ENCODE measurements around the gene SYNCRIP.
"Not testable (repeated sequence)": the region's sequence is repeated elsewhere in the genome, so short reads cannot be mapped to it uniquely, and the experiment has no call there.

Gene SYNCRIP

GRCh38 chr6:85600713-85601313 is 41.9 kb downstream of the SYNCRIP start:
- Histone ChIP-seq H3K9me3 (ENCODE audit: control insufficient read depth, low read length) (no peaks in the 10 kb centered on the region), H3K27ac (ENCODE audit: insufficient read depth, low read length, poor library complexity, severe bottlenecking) (no peak overlapping the region), H3K27me3 (replicated peaks; ENCODE audit: control insufficient read depth, insufficient read depth, low read length, poor library complexity, severe bottlenecking) (no peaks in the 10 kb centered on the region), H3K4me1 (ENCODE audit: control insufficient read depth, insufficient read depth, low read length, poor library complexity, severe bottlenecking) (no peaks in the 10 kb centered on the region), H3K36me3 (ENCODE audit: control insufficient read depth, insufficient read depth, low read length) (no peaks in the 10 kb centered on the region), H3K4me3 (ENCODE audit: insufficient read depth, low read depth, low read length, poor library complexity, severe bottlenecking) (no peak overlapping the region)
- no peak for DNase-seq

GRCh38 chr6:85594197-85594930 is 48.3 kb downstream of the SYNCRIP start:
- H3K4me1 ChIP-seq (ENCODE audit: control insufficient read depth, insufficient read depth, low read length, poor library complexity, severe bottlenecking): no peaks in the 10 kb centered on the region
- peak overlapping the region; percentile 89 for H3K27ac ChIP-seq (ENCODE audit: insufficient read depth, low read length, poor library complexity, severe bottlenecking)
- DNase-seq: peak; percentile 31 to 35 (median 32)
- H3K36me3 ChIP-seq (ENCODE audit: control insufficient read depth, insufficient read depth, low read length): no peaks in the 10 kb centered on the region
- H3K4me3 ChIP-seq (ENCODE audit: insufficient read depth, low read depth, low read length, poor library complexity, severe bottlenecking): peak overlapping the region; percentile 97
- no peaks in the 10 kb centered on the region for H3K9me3 ChIP-seq (ENCODE audit: control insufficient read depth, low read length)
- no peaks in the 10 kb centered on the region for H3K27me3 ChIP-seq (replicated peaks; ENCODE audit: control insufficient read depth, insufficient read depth, low read length, poor library complexity, severe bottlenecking)

- DNase-seq: peak; percentile 58 to 72 (median 64)
- no peaks in the 10 kb centered on the region for H3K27me3 ChIP-seq (replicated peaks; ENCODE audit: control insufficient read depth, insufficient read depth, low read length, poor library complexity, severe bottlenecking)
- no peaks in the 10 kb centered on the region for H3K4me1 ChIP-seq (ENCODE audit: control insufficient read depth, insufficient read depth, low read length, poor library complexity, severe bottlenecking)
- no peaks in the 10 kb centered on the region for H3K9me3 ChIP-seq (ENCODE audit: control insufficient read depth, low read length)
- H3K27ac ChIP-seq (ENCODE audit: insufficient read depth, low read length, poor library complexity, severe bottlenecking): peak within 1 kb of the TSS; percentile 89
- no peaks in the 10 kb centered on the region for H3K36me3 ChIP-seq (ENCODE audit: control insufficient read depth, insufficient read depth, low read length)
- H3K4me3 ChIP-seq (ENCODE audit: insufficient read depth, low read depth, low read length, poor library complexity, severe bottlenecking): peak within 1 kb of the TSS; percentile 97
Measured at GRCh38 chr6:85593438-85594196, 49.1 kb downstream of the SYNCRIP start, which contains the start of gene SNX14. SNX14 (minus strand) TSS chr6:85593858; CDS start chr6:85593718, 140 bp downstream.

GRCh38 chr6:85592033-85592432 is 50.7 kb downstream of the SYNCRIP start:
- H3K4me3 ChIP-seq (ENCODE audit: insufficient read depth, low read depth, low read length, poor library complexity, severe bottlenecking): no peak overlapping the region
- H3K27me3 ChIP-seq (replicated peaks; ENCODE audit: control insufficient read depth, insufficient read depth, low read length, poor library complexity, severe bottlenecking): no peaks in the 10 kb centered on the region
- no peaks in the 10 kb centered on the region for H3K36me3 ChIP-seq (ENCODE audit: control insufficient read depth, insufficient read depth, low read length)
- no peak for DNase-seq
- H3K4me1 ChIP-seq (ENCODE audit: control insufficient read depth, insufficient read depth, low read length, poor library complexity, severe bottlenecking): no peaks in the 10 kb centered on the region
- H3K27ac ChIP-seq (ENCODE audit: insufficient read depth, low read length, poor library complexity, severe bottlenecking): no peak overlapping the region
- no peaks in the 10 kb centered on the region for H3K9me3 ChIP-seq (ENCODE audit: control insufficient read depth, low read length)

- no peaks in the 10 kb centered on the region for H3K4me1 ChIP-seq (ENCODE audit: control insufficient read depth, insufficient read depth, low read length, poor library complexity, severe bottlenecking)
- no peaks in the 10 kb centered on the region for H3K9me3 ChIP-seq (ENCODE audit: control insufficient read depth, low read length)
- no peaks in the 10 kb centered on the region for H3K36me3 ChIP-seq (ENCODE audit: control insufficient read depth, insufficient read depth, low read length)
- no peak overlapping the region for H3K4me3 ChIP-seq (ENCODE audit: insufficient read depth, low read depth, low read length, poor library complexity, severe bottlenecking)
- DNase-seq: no peak
- H3K27ac ChIP-seq (ENCODE audit: insufficient read depth, low read length, poor library complexity, severe bottlenecking): no peak overlapping the region
- H3K27me3 ChIP-seq (replicated peaks; ENCODE audit: control insufficient read depth, insufficient read depth, low read length, poor library complexity, severe bottlenecking): no peaks in the 10 kb centered on the region
Measured at GRCh38 chr6:85591207-85591606, 51.5 kb downstream of the SYNCRIP start.

GRCh38 chr6:85585741-85586140 is 56.9 kb downstream of the SYNCRIP start:
- Histone ChIP-seq H3K4me1 (ENCODE audit: control insufficient read depth, insufficient read depth, low read length, poor library complexity, severe bottlenecking) (no peaks in the 10 kb centered on the region), H3K4me3 (ENCODE audit: insufficient read depth, low read depth, low read length, poor library complexity, severe bottlenecking) (no peak overlapping the region), H3K36me3 (ENCODE audit: control insufficient read depth, insufficient read depth, low read length) (no peaks in the 10 kb centered on the region), H3K27ac (ENCODE audit: insufficient read depth, low read length, poor library complexity, severe bottlenecking) (no peak overlapping the region), H3K9me3 (ENCODE audit: control insufficient read depth, low read length) (no peaks in the 10 kb centered on the region), H3K27me3 (replicated peaks; ENCODE audit: control insufficient read depth, insufficient read depth, low read length, poor library complexity, severe bottlenecking) (no peaks in the 10 kb centered on the region)
- no peak for DNase-seq

GRCh38 chr6:85582832-85583231 is 59.9 kb downstream of the SYNCRIP start:
- not testable (repeated sequence) for H3K27ac ChIP-seq (ENCODE audit: insufficient read depth, low read length, poor library complexity, severe bottlenecking); H3K27me3 ChIP-seq (replicated peaks; ENCODE audit: control insufficient read depth, insufficient read depth, low read length, poor library complexity, severe bottlenecking); H3K4me1 ChIP-seq (ENCODE audit: control insufficient read depth, insufficient read depth, low read length, poor library complexity, severe bottlenecking); H3K36me3 ChIP-seq (ENCODE audit: control insufficient read depth, insufficient read depth, low read length); H3K9me3 ChIP-seq (ENCODE audit: control insufficient read depth, low read length); DNase-seq; H3K4me3 ChIP-seq (ENCODE audit: insufficient read depth, low read depth, low read length, poor library complexity, severe bottlenecking)

- no peaks in the 10 kb centered on the region for H3K27me3 ChIP-seq (replicated peaks; ENCODE audit: control insufficient read depth, insufficient read depth, low read length, poor library complexity, severe bottlenecking)
- no peak overlapping the region for H3K4me3 ChIP-seq (ENCODE audit: insufficient read depth, low read depth, low read length, poor library complexity, severe bottlenecking)
- H3K36me3 ChIP-seq (ENCODE audit: control insufficient read depth, insufficient read depth, low read length): peaks cover 8% of the 10 kb centered on the region
- H3K9me3 ChIP-seq (ENCODE audit: control insufficient read depth, low read length): no peaks in the 10 kb centered on the region
- H3K27ac ChIP-seq (ENCODE audit: insufficient read depth, low read length, poor library complexity, severe bottlenecking): no peak overlapping the region
- H3K4me1 ChIP-seq (ENCODE audit: control insufficient read depth, insufficient read depth, low read length, poor library complexity, severe bottlenecking): no peaks in the 10 kb centered on the region
- DNase-seq: no peak
Measured at GRCh38 chr6:85581572-85581971, 61.1 kb downstream of the SYNCRIP start.

GRCh38 chr6:85580878-85581267 is 61.8 kb downstream of the SYNCRIP start:
- Histone ChIP-seq H3K4me1 (ENCODE audit: control insufficient read depth, insufficient read depth, low read length, poor library complexity, severe bottlenecking) (no peaks in the 10 kb centered on the region), H3K9me3 (ENCODE audit: control insufficient read depth, low read length) (no peaks in the 10 kb centered on the region), H3K36me3 (ENCODE audit: control insufficient read depth, insufficient read depth, low read length) (peaks cover 8% of the 10 kb centered on the region), H3K4me3 (ENCODE audit: insufficient read depth, low read depth, low read length, poor library complexity, severe bottlenecking) (no peak overlapping the region), H3K27ac (ENCODE audit: insufficient read depth, low read length, poor library complexity, severe bottlenecking) (no peak overlapping the region), H3K27me3 (replicated peaks; ENCODE audit: control insufficient read depth, insufficient read depth, low read length, poor library complexity, severe bottlenecking) (no peaks in the 10 kb centered on the region)
- DNase-seq: no peak
